Muscle of leg (tissue), 11 donors: ENCODE results near the gene EMC8. TPM values are rescaled to one million over a fixed set of nuclear protein-coding genes. Genes with fewer than 3 reads are reported as not detected.

ENCODE experiments used
- DNase-seq: peaks from one replicate; pipeline ENCODE4 v3.0.0; 2013
- H3K27ac ChIP-seq: one replicate; pipeline ENCODE4 v1.5.1; 2013; ENCODE audit warnings: mild to moderate bottlenecking, low read length, control low read depth
- H3K27me3 ChIP-seq: one replicate; pipeline ENCODE4 v1.6.1; 2013; ENCODE audit warnings: low read length; ENCODE audit not compliant: control insufficient read depth, insufficient read depth
- H3K36me3 ChIP-seq: one replicate; pipeline ENCODE4 v1.6.1; 2013; ENCODE audit warnings: low read length; ENCODE audit not compliant: control insufficient read depth, insufficient read depth
- H3K4me1 ChIP-seq: one replicate; pipeline ENCODE4 v1.6.1; 2013; ENCODE audit warnings: low read length; ENCODE audit not compliant: control insufficient read depth, insufficient read depth
- H3K4me3 ChIP-seq: one replicate; pipeline ENCODE4 v1.5.1; 2013; ENCODE audit warnings: low read length, control low read depth
- H3K9me3 ChIP-seq: replicated peaks from 2 replicates; pipeline ENCODE4 v1.6.1; 2013; ENCODE audit warnings: low read depth, low read length; ENCODE audit not compliant: control insufficient read depth
- WGBS: methylation state at CpG from one replicate; pipeline ENCODE4 v1.1.5; 2013; ENCODE audit warnings: missing lambda C conversion rate; ENCODE audit not compliant: insufficient coverage; 5-methylcytosine and 5-hydroxymethylcytosine counted together
- polyA plus RNA-seq, 8 donors: library from polyadenylated mRNA; unstranded; fragments of 120-200 nt; gene quantifications; one replicate each; pipeline versions ENCODE4 v1.2.1 to v1.2.3, GENCODE V29; 2013; ENCODE audit warnings: inconsistent platforms in 1 of 8, low replicate concordance in 1 of 8; ENCODE audit not compliant: insufficient read length in 8 of 8, insufficient read depth in 1 of 8
- total RNA-seq: library from RNA; stranded (reverse); fragments of 120-200 nt; gene quantifications from one replicate; pipeline ENCODE4 v1.2.4, GENCODE V29; 2013

EMC8 gene
- total and polyA plus RNA-seq, 9 donors: 17.4 to 24.9 (median 20.1) TPM

- no peak overlapping the region for H3K27ac ChIP-seq
- DNase-seq: no peak
- H3K27me3 ChIP-seq: peaks cover 47% of the 10 kb centered on the region
- H3K4me1 ChIP-seq: no peaks in the 10 kb centered on the region
- no peak overlapping the region for H3K4me3 ChIP-seq
- H3K36me3 ChIP-seq: no peaks in the 10 kb centered on the region
- H3K9me3 ChIP-seq: no peaks in the 10 kb centered on the region
- 72% methylated on average over 12 of the region's 12 CpGs for WGBS
These were observed 36.4 kb downstream of the EMC8 start for GRCh38 chr16:85762970-85763369.

- no peak overlapping the region for H3K27ac ChIP-seq
- DNase-seq: no peak
- WGBS: 71% methylated on average over 4 of the region's 6 CpGs
- no peak overlapping the region for H3K4me3 ChIP-seq
- no peaks in the 10 kb centered on the region for H3K36me3 ChIP-seq
- no peaks in the 10 kb centered on the region for H3K4me1 ChIP-seq
- no peaks in the 10 kb centered on the region for H3K9me3 ChIP-seq
- H3K27me3 ChIP-seq: peaks cover 50% of the 10 kb centered on the region
These were observed 37.5 kb downstream of the EMC8 start for GRCh38 chr16:85761861-85762260.

- Histone ChIP-seq H3K9me3 (no peaks in the 10 kb centered on the region), H3K4me1 (no peaks in the 10 kb centered on the region), H3K36me3 (no peaks in the 10 kb centered on the region), H3K27me3 (peaks cover 53% of the 10 kb centered on the region), H3K4me3 (no peak overlapping the region), H3K27ac (no peak overlapping the region)
- WGBS: 64% methylated on average over 17 of the region's 20 CpGs
- no peak for DNase-seq
These were observed 39.5 kb downstream of the EMC8 start for GRCh38 chr16:85759631-85760419.

GRCh38 chr16:85759136-85759535 lies 40.2 kb downstream of the EMC8 start:
- DNase-seq: no peak
- Histone ChIP-seq H3K36me3 (no peaks in the 10 kb centered on the region), H3K4me1 (no peaks in the 10 kb centered on the region), H3K4me3 (no peak overlapping the region), H3K9me3 (no peaks in the 10 kb centered on the region), H3K27me3 (peaks cover 57% of the 10 kb centered on the region), H3K27ac (no peak overlapping the region)
- 46% methylated on average over 2 of the region's 16 CpGs for WGBS

- no peaks in the 10 kb centered on the region for H3K9me3 ChIP-seq
- peaks cover 6% of the 10 kb centered on the region for H3K4me1 ChIP-seq
- no peaks in the 10 kb centered on the region for H3K36me3 ChIP-seq
- H3K27me3 ChIP-seq: peaks cover 73% of the 10 kb centered on the region
- WGBS: 100% methylated on average over 1 of the region's 7 CpGs
- no peak for DNase-seq
- no peak overlapping the region for H3K4me3 ChIP-seq
- no peak overlapping the region for H3K27ac ChIP-seq
These were observed 42.0 kb downstream of the EMC8 start for GRCh38 chr16:85757341-85757822.

GRCh38 chr16:85755929-85756768 lies 43.2 kb downstream of the EMC8 start:
- 51% methylated on average over 23 of the region's 25 CpGs for WGBS
- peaks cover 80% of the 10 kb centered on the region for H3K27me3 ChIP-seq
- H3K9me3 ChIP-seq: no peaks in the 10 kb centered on the region
- H3K4me1 ChIP-seq: peaks cover 16% of the 10 kb centered on the region
- no peak overlapping the region for H3K27ac ChIP-seq
- H3K36me3 ChIP-seq: no peaks in the 10 kb centered on the region
- H3K4me3 ChIP-seq: no peak overlapping the region
- DNase-seq: no peak

- Histone ChIP-seq H3K4me3 (no peak overlapping the region), H3K27ac (no peak overlapping the region), H3K4me1 (peaks cover 28% of the 10 kb centered on the region), H3K9me3 (no peaks in the 10 kb centered on the region), H3K36me3 (no peaks in the 10 kb centered on the region), H3K27me3 (peaks cover 77% of the 10 kb centered on the region)
- DNase-seq: no peak
- WGBS: 31% methylated on average over 4 of the region's 7 CpGs
These were observed 44.9 kb downstream of the EMC8 start for GRCh38 chr16:85754413-85754812.

- Histone ChIP-seq H3K4me1 (peaks cover 28% of the 10 kb centered on the region), H3K27me3 (peaks cover 76% of the 10 kb centered on the region), H3K36me3 (no peaks in the 10 kb centered on the region), H3K4me3 (no peak overlapping the region), H3K9me3 (no peaks in the 10 kb centered on the region), H3K27ac (no peak overlapping the region)
- WGBS: 74% methylated on average over 7 of the region's 7 CpGs
- no peak for DNase-seq
These were observed 45.4 kb downstream of the EMC8 start for GRCh38 chr16:85753976-85754375.

GRCh38 chr16:85753559-85753958 lies 45.8 kb downstream of the EMC8 start:
- no peaks in the 10 kb centered on the region for H3K9me3 ChIP-seq
- WGBS: 66% methylated on average over 3 of the region's 6 CpGs
- H3K4me1 ChIP-seq: peaks cover 28% of the 10 kb centered on the region
- no peaks in the 10 kb centered on the region for H3K36me3 ChIP-seq
- no peak overlapping the region for H3K4me3 ChIP-seq
- no peak for DNase-seq
- H3K27ac ChIP-seq: no peak overlapping the region
- peaks cover 73% of the 10 kb centered on the region for H3K27me3 ChIP-seq
